Erythroblast (primary cell): ENCODE data around the gene DRICH1.

Source experiments
- GATA1 ChIP-seq: IDR thresholded peaks from 2 replicates; pipeline ENCODE4 v1.6.1; 2011; ENCODE audit warnings: low read depth, mild to moderate bottlenecking, control low read depth, low read length, moderate library complexity
- POLR2A ChIP-seq: IDR thresholded peaks from 2 replicates; pipeline ENCODE4 v1.6.1; 2011; ENCODE audit warnings: mild to moderate bottlenecking, low read length

DNA sequence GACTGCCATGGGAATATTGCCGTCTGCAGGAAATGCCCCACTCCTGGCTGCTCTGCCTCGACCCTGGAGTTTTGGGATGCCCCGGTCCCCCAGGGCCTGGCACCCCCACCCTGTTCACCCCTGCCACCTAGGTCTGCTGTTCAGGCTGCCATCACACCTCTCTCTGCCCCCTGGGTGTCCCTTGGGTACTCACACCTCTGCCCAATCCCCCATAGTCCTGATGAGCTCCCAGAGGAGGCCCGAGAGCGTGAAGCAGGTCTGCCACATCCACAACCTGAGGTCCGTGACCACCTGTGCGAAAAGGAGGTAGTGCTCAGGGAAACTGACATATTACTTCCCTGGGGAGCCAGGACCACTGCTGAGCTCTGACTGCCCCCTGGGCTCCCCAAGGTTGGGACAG is 20.2 kb upstream of the DRICH1 start:
- TF ChIP-seq POLR2A (no peak), GATA1 (no peak)
